Testis (tissue), 3 donors: ENCODE measurements around the gene SECISBP2L. TPM values are rescaled to one million over a fixed set of nuclear protein-coding genes. Genes with fewer than 3 reads are reported as not detected.

ENCODE experiments used
- DNase-seq: peaks from one replicate; pipeline ENCODE4 v3.0.0-alpha.2; 2019
- H3K27ac ChIP-seq, 2 donors: fragments of 200-600 bp; sonication (generic); one replicate each; pipeline ENCODE4 v1.5.1; 2019
- H3K27me3 ChIP-seq: fragments of 200-600 bp; sonication (generic); one replicate; pipeline ENCODE4 v1.5.1; 2019
- H3K36me3 ChIP-seq: fragments of 200-600 bp; sonication (generic); one replicate; pipeline ENCODE4 v1.5.1; 2017; ENCODE audit warnings: low read depth; ENCODE audit errors: missing control alignments
- H3K4me1 ChIP-seq: fragments of 200-600 bp; sonication (generic); one replicate; pipeline ENCODE4 v1.5.1; 2019
- H3K4me3 ChIP-seq, 2 donors: fragments of 200-600 bp; sonication (generic); one replicate each; pipeline ENCODE4 v1.5.1; 2017 to 2019
- H3K9me3 ChIP-seq: fragments of 200-600 bp; sonication (generic); one replicate; pipeline ENCODE4 v1.5.1; 2017
- POLR2A ChIP-seq: fragments of 450-650 bp; IDR thresholded peaks from one replicate; pipeline ENCODE4 v1.6.1; 2017; ENCODE audit warnings: antibody characterized with exemption, mild to moderate bottlenecking, moderate library complexity
- WGBS, 2 donors: methylation state at CpG; one replicate each; pipeline ENCODE4 v1.1.5; 2018; 5-methylcytosine and 5-hydroxymethylcytosine counted together
- intact Hi-C: fragments of 100-400 bp; cut with DNase I; formaldehyde crosslinking; loops from one replicate; pipeline ENCODE4 v1.15.1; 2023; ENCODE audit warnings: low total_unique reads
- polyA plus RNA-seq: library from polyadenylated mRNA; stranded (reverse); fragments of 350-450 nt; fragmentation: Illumina TruSeq; extraction: RNeasy Lipid Tissue Mini Kit (QIAGEN cat#74804); gene quantifications from one replicate; pipeline ENCODE4 v1.2.3, GENCODE V29; 2014; ENCODE audit warnings: low read depth, low replicate concordance; ENCODE audit not compliant: insufficient read depth
- total RNA-seq, 2 donors: library from RNA; depleted of rRNA; stranded (reverse); fragments of >200 nt; gene quantifications; one replicate each; pipeline ENCODE4 v1.2.3, GENCODE V29; 2016
- TF ChIP-seq, protein P1 (sequence below), 3 experiments: fragments of 450-650 bp in 2 of 3; fragments of 200-600 bp in 1 of 3; sonication (generic) in 1 of 3; IDR thresholded peaks; one replicate each; pipeline ENCODE4 v1.5.1; 2016 to 2019; ENCODE audit warnings: antibody characterized with exemption in 3 of 3, mild to moderate bottlenecking in 2 of 3, moderate library complexity in 1 of 3

The SECISBP2L gene
- total and polyA plus RNA-seq, 3 donors from 2014 or later: 29.2 to 76.1 (median 53.6) TPM

DNA sequence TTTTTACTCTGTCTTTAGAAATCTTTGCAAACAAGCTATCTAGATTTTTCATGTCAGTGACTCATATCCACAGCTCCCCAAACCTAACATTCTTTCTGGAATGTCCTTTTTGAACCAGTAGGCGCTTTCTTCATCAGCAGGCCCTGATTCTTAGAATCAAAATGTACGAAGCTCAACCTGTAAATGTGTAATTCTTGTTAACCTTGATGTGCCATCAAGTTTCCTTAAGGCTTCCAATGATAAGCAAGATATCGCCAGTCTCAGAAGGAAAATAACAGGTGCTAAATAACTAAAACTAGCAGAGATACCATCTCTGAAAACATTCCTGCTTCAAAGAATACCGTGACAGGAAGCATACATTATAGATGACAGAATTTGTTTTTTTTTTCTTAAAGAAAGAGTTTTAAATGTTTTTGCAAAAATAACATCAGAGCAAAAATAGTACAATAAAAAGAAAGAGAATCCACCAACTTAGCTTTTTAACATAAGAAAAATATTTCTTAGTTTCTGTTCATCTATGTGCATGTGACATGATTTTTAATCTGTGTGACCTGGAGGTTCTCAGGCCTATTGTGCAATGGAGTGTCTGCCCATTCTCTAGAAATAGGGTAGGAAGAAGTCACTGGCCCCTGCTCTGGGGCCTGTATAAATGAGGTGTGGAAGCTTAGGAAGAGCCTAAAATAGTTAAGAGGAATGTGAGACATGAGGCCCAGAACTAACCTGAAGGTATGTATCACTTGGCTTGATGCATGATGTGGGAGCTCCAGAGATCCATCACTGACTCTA is 14.7 kb upstream of the SECISBP2L start:
- TF ChIP-seq, protein P1, sequence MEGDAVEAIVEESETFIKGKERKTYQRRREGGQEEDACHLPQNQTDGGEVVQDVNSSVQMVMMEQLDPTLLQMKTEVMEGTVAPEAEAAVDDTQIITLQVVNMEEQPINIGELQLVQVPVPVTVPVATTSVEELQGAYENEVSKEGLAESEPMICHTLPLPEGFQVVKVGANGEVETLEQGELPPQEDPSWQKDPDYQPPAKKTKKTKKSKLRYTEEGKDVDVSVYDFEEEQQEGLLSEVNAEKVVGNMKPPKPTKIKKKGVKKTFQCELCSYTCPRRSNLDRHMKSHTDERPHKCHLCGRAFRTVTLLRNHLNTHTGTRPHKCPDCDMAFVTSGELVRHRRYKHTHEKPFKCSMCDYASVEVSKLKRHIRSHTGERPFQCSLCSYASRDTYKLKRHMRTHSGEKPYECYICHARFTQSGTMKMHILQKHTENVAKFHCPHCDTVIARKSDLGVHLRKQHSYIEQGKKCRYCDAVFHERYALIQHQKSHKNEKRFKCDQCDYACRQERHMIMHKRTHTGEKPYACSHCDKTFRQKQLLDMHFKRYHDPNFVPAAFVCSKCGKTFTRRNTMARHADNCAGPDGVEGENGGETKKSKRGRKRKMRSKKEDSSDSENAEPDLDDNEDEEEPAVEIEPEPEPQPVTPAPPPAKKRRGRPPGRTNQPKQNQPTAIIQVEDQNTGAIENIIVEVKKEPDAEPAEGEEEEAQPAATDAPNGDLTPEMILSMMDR (IDR thresholded peaks at IDR 0.05): no peak
- TF ChIP-seq POLR2A: no peak
- no peaks in the 10 kb centered on the region for H3K36me3 ChIP-seq
- 75 to 81% methylated on average over 4 of the region's 4 CpGs for WGBS, 2 donors
- H3K9me3 ChIP-seq: no peaks in the 10 kb centered on the region
- no peak overlapping the region for H3K4me3 ChIP-seq
- no peak overlapping the region for H3K27ac ChIP-seq
- H3K27me3 ChIP-seq: no peaks in the 10 kb centered on the region
- no peak for DNase-seq
- intact Hi-C loops: no loop called here
- H3K4me1 ChIP-seq: no peaks in the 10 kb centered on the region

DNA sequence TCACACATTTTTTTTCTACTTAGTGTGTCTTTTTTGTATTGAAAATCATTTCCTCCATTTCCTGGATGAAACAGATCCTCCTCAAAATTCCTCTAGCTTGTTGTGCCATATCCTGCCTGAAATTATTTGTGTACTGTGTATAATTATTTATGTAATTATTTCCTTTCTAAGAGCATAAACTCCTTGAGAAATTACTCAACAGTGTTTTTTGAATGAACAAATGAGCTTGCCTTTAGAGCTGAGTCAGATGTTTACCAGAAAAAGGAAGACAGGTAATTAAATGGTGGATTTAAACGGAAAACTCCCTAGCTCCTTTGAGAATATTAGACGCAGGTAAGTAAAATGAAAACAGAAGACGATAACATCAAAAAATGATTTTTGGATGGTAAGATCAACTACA is 13.2 kb upstream of the SECISBP2L start:
- TF ChIP-seq POLR2A: no peak
- TF ChIP-seq, protein P1 (IDR thresholded peaks at IDR 0.05): no peak
- H3K36me3 ChIP-seq: no peaks in the 10 kb centered on the region
- no peaks in the 10 kb centered on the region for H3K4me1 ChIP-seq
- intact Hi-C loops: no loop called here
- DNase-seq: no peak
- no peak overlapping the region for H3K4me3 ChIP-seq
- no peaks in the 10 kb centered on the region for H3K27me3 ChIP-seq
- H3K9me3 ChIP-seq: no peaks in the 10 kb centered on the region
- WGBS, 2 donors: 86 to 93% methylated on average over 3 of the region's 3 CpGs
- H3K27ac ChIP-seq: no peak overlapping the region

DNA sequence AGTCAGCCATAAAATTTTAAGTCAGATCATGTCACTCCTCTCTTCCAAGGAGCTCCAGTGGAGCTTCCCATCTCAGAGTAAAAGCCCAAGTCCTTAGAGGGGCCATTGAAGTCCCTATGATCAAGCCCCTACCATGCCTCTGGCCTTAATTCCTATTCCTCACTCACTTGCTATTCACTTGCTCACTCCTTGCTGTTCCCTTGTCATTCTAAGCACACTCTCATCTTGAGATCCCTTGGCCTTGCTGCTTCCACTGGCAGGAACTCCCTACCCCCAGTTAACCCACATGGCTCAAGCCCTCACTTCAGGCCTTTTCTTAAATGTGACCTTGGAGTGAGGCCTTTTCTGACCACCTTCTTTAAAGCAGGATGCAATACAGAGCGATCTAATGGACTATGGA is 12.3 kb upstream of the SECISBP2L start:
- Histone ChIP-seq H3K27ac (no peak overlapping the region), H3K27me3 (no peaks in the 10 kb centered on the region), H3K4me3 (no peak overlapping the region), H3K4me1 (no peaks in the 10 kb centered on the region), H3K36me3 (no peaks in the 10 kb centered on the region), H3K9me3 (no peaks in the 10 kb centered on the region)
- DNase-seq: no peak
- TF ChIP-seq, protein P1 (IDR thresholded peaks at IDR 0.05): no peak
- no peak for TF ChIP-seq POLR2A
- WGBS, 2 donors: 87 to 92% methylated on average over 1 of the region's 1 CpG
- intact Hi-C loops: no loop called here

DNA sequence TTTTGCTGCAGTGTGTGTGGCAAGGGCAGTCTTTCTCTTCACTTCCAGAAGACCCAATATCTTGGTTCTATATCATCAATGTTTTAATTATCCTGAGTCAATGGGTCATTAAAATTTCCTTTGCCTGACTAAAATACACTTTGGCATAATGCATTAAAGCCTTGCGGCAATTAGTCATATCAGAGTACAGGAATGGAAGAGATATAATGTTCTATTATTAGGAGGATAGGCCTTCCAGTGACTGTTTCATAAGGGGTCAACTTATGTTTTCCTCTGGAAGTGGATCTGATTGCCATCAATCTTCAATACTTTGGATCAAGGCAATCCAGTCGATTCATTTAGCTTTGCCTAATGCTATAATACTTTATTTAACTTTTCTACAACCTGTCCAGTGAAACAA is 9.4 kb upstream of the SECISBP2L start:
- Histone ChIP-seq H3K9me3 (no peaks in the 10 kb centered on the region), H3K4me3 (no peak overlapping the region), H3K27ac (no peak overlapping the region), H3K27me3 (no peaks in the 10 kb centered on the region), H3K4me1 (no peaks in the 10 kb centered on the region), H3K36me3 (no peaks in the 10 kb centered on the region)
- TF ChIP-seq POLR2A: no peak
- TF ChIP-seq, protein P1 (IDR thresholded peaks at IDR 0.05): no peak
- DNase-seq: no peak
- intact Hi-C loops: no loop called here
- 88 to 90% methylated on average over 2 of the region's 2 CpGs for WGBS, 2 donors

DNA sequence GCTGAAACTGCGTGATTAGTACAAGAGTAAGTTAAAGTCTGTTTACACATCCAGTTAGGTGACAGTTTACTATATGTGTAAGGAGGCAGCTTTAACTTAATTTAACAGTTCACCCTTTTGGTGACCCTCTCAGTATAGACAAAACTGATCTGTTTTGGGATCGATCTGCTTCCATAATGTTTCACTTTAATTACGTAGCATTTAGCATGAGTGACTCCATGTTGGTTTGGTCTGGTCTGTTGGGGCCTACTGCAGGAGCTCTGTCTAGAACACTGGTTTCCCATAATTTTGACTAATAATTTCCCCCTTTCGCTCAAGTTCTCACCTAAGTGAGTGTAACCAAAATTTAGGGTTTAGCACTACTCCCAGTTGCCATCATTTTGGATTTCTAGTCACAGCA is 6.4 kb upstream of the SECISBP2L start:
- whole genome bisulfite sequencing, 2 donors: 90 to 95% methylated on average over 4 of the region's 4 CpGs
- Histone ChIP-seq H3K4me3 (no peak overlapping the region), H3K9me3 (no peaks in the 10 kb centered on the region), H3K27ac (no peak overlapping the region), H3K36me3 (no peaks in the 10 kb centered on the region), H3K27me3 (no peaks in the 10 kb centered on the region), H3K4me1 (no peaks in the 10 kb centered on the region)
- intact Hi-C loops: no loop called here
- no peak for DNase-seq
- TF ChIP-seq, protein P1 (IDR thresholded peaks at IDR 0.05): no peak
- TF ChIP-seq POLR2A: no peak
